NCI-H1105 treated with DMSO at 0.1 percent for 48 hours (cell line): ENCODE data around the gene EXT2.

Experiments
- DNase-seq: peaks from one replicate; lab custom pipeline; 2025; lab: John Stamatoyannopoulos, UW

The EXT2 gene

GRCh38 chr11:44133335-44133946 is 38.0 kb downstream of the EXT2 start:
- DNase-seq, result peak; percentile 20

DNA sequence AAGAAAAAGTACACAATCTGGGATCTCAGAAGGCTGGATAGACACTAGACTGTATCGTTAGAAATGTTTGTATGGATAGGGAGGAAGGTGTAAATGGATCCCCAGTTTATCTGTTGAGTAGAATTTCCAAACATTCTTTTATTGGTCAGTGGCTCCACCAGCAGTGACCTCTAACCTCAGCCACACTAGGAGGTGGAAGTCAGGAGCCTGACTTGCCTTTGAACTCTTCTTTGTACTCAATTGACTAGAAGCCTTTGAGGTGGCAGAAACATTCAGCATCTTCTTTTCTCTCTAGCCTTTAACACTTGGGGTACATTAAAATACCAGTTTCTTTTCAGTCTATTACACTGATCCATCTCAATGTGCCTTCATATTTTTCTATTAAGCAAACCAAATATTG is 39.1 kb downstream of the EXT2 start:
- no peak for DNase-seq

DNA sequence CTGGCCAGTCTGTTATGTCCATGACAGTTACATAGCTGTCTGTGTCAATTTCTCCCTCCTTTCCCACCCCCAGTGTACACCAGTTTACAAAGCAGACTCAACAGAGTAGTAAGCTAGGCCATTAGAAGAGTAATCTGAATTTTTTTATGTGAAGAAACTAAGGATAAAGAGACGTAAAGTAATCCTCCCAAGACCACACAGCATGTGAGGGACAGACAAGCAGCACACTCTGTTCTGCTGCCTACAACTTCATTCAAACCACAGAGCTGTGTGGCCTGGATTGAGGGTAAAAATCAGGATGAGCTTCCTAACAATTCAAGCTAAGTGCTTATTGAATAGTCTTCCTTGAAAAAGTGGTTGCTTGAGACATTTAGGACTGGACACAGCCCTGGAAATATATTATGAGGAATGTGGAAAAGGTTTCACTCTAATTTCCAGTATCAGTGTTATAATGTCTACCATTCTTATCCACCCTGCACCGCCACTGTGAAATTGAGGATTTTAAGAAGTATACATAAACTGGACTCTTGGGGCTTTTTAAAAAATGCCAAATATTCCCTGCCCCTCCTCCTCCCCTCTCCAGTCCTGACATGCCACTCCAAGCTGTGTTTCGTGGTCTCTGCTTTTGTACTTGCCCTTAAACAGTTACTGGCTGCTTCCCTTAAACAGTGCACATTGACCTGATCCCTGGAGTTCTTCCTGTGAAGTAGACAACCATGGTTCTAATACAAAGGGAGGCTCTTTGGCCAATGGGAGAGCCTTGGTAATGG is 40.9 kb downstream of the EXT2 start:
- DNase-seq, result no peak

DNA sequence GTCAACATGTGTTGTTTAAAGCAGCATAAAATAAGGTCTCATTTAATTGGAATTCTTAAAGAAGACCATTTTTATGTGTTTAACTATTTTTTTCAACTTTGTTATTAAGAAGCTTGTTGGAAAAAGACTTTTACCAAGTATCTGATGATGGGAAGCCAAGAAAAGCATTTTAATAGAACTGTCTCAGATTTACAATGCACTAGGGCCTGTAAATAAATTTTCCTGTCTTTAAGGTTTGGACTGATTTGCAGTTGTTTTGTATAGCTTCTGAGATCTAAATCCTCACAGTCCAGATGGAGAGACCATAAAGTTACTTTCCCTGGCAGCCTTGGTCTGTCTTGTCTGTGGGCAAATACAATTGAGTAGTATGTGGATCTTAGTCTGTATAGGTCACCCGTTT is 41.6 kb downstream of the EXT2 start:
- no peak for DNase-seq

GRCh38 chr11:44138286-44138685 is 42.8 kb downstream of the EXT2 start:
- DNase-seq, result no peak

- DNase-seq, result no peak
These were observed 43.5 kb downstream of the EXT2 start for GRCh38 chr11:44138980-44139379.

GRCh38 chr11:44139565-44140330 is 44.3 kb downstream of the EXT2 start:
- DNase-seq, result no peak

DNA sequence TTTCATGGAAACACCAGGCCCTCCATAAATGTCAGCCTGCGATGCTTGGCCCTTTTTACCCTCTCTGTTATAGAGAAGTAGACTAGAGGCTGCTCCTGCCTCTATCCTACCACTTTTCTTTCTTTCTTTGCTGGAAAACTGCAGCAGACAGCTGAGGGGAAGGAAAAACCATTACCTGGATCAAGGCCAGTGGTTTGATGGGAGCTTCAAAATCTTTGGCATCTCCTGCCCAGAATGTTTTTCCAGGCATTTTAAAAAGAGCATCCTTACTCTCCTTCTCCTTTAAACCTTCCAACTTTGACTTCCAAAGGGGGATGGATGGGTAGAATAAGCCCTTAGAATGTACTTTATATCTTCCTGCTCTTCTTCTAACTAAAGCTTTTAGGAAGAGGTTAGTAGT is 44.9 kb downstream of the EXT2 start:
- no peak for DNase-seq

DNA sequence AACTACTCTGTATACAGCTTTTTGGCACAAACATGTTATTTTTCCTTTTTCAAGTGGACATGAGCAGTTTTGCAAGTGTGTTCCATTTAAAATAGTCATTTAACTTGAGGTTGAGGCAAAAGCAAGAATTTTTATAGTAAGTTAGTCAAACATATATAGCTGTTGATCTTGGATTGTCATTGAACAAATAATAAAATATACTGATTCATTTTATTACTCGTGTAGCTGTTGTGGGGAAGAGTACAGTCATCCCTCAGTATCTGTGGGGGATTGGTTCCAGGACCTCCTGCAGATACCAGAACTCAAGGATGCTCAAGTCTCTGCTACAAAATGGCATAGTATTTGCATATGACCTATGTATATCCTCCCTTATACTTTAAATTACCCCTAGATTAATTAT is 45.3 kb downstream of the EXT2 start:
- DNase-seq, result no peak

- no peak for DNase-seq
These were observed 48.8 kb downstream of the EXT2 start for GRCh38 chr11:44143987-44144909.

DNA sequence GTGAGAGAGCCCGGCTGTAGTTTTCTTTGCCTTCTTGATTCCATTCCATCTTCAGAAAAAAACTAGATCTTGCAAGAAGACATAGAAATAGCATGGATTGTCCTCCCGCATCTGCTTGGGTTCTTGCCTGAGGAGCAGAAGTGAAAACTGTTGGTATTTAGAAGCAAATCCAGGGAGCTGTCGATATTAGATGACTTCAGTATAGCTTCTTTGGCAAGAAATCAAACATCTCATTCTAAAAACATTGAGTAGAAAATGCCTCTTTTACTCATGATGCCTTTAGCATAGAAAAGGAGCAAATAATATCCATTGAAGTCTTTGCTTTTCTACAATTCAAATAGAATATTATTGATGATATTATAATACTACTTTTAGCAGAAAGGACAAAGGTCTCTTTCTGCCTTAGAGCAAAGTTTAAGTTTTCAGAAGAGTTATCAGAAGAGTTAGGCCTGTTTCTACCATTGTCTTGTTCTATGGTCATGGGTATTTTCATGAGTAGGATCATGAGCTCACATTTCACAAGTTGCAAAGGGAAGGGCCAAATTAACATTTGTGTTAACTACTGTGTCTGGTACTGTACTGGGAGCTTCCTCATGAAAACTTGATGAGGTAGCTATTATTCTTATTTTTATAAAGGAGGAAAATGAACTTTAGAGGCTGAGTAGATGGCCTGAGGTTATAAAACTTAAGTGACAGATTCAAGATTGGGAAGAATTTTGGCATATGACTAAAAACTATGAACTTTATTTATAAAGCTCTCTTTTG is 49.7 kb downstream of the EXT2 start:
- DNase-seq, result no peak

GRCh38 chr11:44146931-44147330 is 51.5 kb downstream of the EXT2 start:
- DNase-seq, result no peak

GRCh38 chr11:44147751-44148150 is 52.3 kb downstream of the EXT2 start:
- no peak for DNase-seq

DNA sequence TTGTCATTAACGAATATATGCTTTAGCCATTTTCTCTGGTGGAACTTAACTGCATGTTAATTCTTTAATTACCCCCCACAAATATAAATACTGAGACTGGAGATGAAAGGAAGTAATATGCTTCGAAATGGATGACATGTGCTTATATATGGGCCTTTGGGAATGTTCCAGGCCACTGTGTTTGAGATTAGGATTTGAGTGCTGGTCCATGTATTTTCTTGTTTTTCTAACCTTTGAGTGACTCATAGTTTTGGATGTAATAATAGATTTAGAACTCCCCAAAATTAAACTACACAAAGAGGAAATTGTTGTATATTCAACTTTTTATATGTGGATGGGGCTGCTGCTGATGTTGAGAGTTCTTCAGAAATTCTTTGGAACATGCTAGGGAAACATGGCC is 54.2 kb downstream of the EXT2 start:
- DNase-seq, result no peak

DNA sequence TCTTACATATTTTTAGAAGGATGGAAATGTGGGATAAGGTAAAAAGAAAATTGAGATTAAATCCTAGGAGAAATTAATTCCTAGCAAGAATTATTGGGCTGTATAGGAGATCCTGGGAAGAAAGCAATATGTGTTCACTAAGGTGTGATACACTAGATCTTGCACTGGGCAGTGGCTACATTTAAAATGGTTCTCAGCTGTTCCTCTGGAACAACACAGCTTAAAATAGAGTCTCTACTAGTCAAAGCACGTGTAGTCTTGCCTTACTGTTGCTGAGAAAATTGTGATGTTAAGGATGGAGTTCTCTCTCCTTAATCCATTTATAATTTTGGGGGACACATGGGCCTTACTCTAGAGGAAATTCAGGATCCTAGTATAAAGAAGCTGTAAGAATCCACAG is 54.9 kb downstream of the EXT2 start:
- DNase-seq, result no peak

DNA sequence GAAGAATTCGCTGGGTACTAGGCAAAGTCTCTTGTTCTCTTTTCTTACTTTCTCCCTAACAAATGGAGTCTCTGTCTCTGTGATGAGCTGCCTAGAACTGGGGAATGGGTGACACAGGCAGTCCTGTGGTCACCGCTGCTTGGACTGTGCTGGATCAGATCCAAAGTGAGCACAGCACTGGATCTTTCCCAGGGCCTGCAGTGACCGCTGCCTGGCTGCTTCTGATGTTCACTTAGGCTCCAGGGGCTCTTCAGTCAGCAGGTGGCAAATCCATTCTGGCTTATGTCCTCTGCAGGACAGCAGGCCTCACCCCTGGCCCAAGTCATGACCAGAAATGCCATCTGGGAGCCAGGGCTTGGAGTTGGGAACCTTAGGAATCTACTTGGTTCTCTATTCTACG is 61.5 kb downstream of the EXT2 start:
- DNase-seq, result no peak

DNA sequence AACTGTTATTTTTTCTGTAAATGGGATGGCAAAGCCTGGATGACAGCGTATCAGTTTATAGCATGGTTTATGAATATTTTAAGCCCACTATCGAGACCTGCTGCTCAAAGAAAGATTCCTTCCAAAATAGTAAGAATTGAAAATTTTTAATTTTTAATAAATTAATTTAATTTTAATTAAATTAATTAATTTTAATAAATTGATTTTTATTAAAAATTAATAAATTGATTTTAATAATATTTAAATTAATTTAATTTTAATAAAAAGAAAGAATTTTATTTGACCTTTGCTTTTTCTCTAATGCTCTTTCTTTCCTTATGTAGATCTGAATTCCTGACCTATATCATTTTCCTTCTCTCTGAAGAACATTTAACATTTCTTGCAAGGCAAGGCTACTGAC is 62.9 kb downstream of the EXT2 start:
- DNase-seq, result no peak

DNA sequence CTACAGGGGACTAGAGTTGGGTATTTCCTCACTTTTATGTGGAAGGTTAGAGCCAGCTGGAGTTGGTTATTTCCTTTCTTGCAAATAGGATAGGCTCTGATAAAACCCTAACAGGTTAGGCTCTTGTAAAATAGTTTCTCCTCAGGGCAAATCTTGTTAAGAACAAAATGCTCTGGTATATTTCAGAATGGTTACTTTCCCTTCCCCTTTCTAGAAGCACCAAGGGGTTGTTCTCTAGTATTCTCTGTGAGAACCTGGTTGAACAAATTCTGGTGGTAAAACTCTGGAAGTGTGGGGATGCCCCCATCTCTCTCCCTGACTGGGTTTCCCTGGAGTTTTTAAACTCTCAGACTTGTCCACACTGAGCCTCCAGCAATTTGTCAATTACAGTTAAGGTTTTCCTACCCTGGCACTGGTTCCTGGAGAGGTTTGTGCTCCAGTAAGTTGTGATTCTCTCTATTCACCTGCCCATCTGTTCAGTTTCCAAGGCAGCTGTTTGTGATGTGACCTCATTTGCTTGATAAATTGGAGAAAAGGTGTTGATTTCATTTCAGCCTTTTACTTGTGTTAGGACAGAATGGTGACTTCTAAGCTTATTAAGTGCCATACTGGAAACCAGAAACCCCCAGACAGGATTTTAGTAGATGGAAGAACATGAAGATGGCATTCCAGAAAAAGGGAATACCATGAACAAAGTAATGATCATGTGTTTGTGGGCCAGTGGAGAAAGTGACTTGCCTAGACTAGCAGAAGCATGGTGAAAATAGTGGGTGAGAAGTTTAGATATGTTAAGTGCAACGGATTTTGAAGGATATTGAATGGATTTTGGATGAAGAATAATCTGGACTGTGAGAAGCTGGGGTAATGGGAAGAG is 64.6 kb downstream of the EXT2 start:
- DNase-seq, result no peak

DNA sequence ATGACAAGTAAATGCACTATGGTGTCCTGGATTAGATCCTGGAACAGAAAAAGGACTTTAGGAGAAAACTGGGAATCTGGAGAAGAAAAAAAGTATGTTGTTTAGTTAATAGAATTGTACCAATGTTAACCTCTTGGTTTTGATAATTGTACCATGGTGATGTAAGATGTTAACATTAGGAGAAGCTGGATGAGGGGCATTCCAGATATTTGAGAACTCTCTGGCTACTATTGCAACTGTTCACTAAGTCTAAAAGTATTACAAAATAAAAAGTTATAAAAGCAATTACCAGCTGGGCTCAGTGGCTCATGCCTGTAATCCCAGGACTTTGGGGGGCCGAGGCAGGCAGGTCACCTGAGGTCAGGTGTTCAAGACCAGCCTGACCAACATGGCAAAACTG is 66.5 kb downstream of the EXT2 start:
- DNase-seq, result no peak

DNA sequence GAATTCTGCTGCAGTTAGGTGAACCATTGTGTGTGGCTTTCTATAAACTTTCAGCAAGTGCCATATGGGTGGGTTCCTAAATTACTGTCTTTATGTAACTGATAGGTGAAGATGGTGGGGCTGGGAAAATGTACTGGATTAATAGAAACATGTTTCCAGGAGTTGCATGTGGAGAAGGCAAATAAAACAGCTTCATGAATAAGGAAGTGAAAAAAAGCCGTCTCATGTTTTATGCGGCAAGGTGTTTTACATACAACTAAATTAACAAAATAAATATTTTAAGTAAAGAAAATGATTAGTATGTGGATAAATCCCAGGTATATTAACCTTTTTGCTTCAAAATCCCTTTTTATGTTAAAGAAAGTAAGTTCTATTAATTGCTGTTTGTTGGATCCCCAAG is 67.2 kb downstream of the EXT2 start:
- no peak for DNase-seq
